Ovary (tissue), 3 donors: Measurements from ENCODE around the gene ZNF827.

Experiments used
- EP300 ChIP-seq: sonication (generic); formaldehyde crosslinking; IDR thresholded peaks from one replicate; pipeline ENCODE4 v1.6.1; 2017; ENCODE audit warnings: antibody characterized with exemption
- POLR2A ChIP-seq: fragments of 450-650 bp; IDR thresholded peaks from one replicate; pipeline ENCODE4 v1.6.1; 2017; ENCODE audit warnings: antibody characterized with exemption, mild to moderate bottlenecking, moderate library complexity
- TF ChIP-seq, protein P1 (sequence below), 3 donors: fragments of 450-650 bp in 2 of 3; fragments of 200-600 bp in 1 of 3; IDR thresholded peaks; one replicate each; pipeline versions ENCODE4 v1.5.1 to v1.8.0; 2016 to 2022; ENCODE audit warnings: antibody characterized with exemption in 3 of 3, mild to moderate bottlenecking in 1 of 3
- donor health status: DM: no; HTN: no; CAD: no.

DNA sequence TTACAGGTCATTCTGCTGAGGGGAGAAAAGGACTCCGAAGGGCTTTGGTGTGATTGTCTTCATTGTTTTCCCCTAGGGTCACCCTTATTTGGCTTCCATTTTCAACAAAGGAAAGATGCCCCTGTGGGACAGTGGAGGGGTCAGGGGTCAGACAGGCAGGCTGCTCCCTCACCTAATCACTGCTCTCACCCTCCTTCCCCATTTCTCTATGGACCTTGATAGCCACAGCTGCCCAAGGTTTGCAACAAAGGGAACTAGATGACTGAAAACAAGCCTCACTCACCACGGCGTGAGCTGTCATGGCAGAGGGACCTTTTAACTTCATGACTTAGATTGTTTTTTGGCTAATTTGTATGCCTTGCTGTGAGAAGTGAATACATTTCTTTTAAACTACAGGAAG is 218.0 kb downstream of the ZNF827 start:
- no peak for TF ChIP-seq POLR2A
- TF ChIP-seq EP300, result no peak
- TF ChIP-seq, protein P1, sequence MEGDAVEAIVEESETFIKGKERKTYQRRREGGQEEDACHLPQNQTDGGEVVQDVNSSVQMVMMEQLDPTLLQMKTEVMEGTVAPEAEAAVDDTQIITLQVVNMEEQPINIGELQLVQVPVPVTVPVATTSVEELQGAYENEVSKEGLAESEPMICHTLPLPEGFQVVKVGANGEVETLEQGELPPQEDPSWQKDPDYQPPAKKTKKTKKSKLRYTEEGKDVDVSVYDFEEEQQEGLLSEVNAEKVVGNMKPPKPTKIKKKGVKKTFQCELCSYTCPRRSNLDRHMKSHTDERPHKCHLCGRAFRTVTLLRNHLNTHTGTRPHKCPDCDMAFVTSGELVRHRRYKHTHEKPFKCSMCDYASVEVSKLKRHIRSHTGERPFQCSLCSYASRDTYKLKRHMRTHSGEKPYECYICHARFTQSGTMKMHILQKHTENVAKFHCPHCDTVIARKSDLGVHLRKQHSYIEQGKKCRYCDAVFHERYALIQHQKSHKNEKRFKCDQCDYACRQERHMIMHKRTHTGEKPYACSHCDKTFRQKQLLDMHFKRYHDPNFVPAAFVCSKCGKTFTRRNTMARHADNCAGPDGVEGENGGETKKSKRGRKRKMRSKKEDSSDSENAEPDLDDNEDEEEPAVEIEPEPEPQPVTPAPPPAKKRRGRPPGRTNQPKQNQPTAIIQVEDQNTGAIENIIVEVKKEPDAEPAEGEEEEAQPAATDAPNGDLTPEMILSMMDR (IDR thresholded peaks at IDR 0.05), result no peak
